HG03039 (cell line): ENCODE measurements around the gene GRIN2D.

Experiments
- ATAC-seq: cut with Tn5 transposase; IDR thresholded peaks from one replicate; pipeline ENCODE4 v1.9.1; 2021; ENCODE audit warnings: mild to moderate bottlenecking, moderate library complexity; ENCODE audit not compliant: unreplicated experiment

The GRIN2D gene

GRCh38 chr19:48441360-48442050, 48.0 kb downstream of the GRIN2D start:
- ATAC-seq = no peak

- no peak for ATAC-seq
Measured at GRCh38 chr19:48442116-48443035, 48.9 kb downstream of the GRIN2D start.

GRCh38 chr19:48443256-48443655, 49.8 kb downstream of the GRIN2D start:
- no peak for ATAC-seq
